ENCODE measurements around the gene ETDB. TPM values are rescaled to one million over a fixed set of nuclear protein-coding genes. Genes with fewer than 3 reads are reported as not detected.
"Not testable (repeated sequence)": the region's sequence is repeated elsewhere in the genome, so short reads cannot be mapped to it uniquely, and the experiment has no call there.

ETDB gene
- total and polyA plus RNA-seq, 2 of the 4 experiments (the other 2 are of a cell fraction): not detected

GRCh38 chrX:135126145-135126544 is 5.8 kb upstream of the ETDB start:
- H4K20me1 ChIP-seq (ENCODE audit: insufficient read depth, low read length); H2BK20ac ChIP-seq (ENCODE audit: low read depth, low read length); H3K27me3 ChIP-seq (ENCODE audit: control insufficient read depth, insufficient read depth, low read length); H3K9me3 ChIP-seq (ENCODE audit: control insufficient read depth, insufficient read depth, low read length); POLR2A ChIA-PET (ENCODE audit: unreplicated experiment); ATAC-seq (ENCODE audit: low read depth); H2BK5ac ChIP-seq (ENCODE audit: low read depth, low read length, poor library complexity, severe bottlenecking); DNase-seq; H3K4me1 ChIP-seq (ENCODE audit: control insufficient read depth, insufficient read depth, low read length); H2AK5ac ChIP-seq (ENCODE audit: low read depth, low read length); in situ Hi-C loops (cut with MboI; ENCODE audit: low sequenced_read_pairs); BruUV-seq (replicated peaks); H3K36me3 ChIP-seq (ENCODE audit: control insufficient read depth, insufficient read depth, low read length); H3K23ac ChIP-seq (ENCODE audit: low read depth, low read length); H3K9me1 ChIP-seq (ENCODE audit: insufficient read depth, low read length); H3K4ac ChIP-seq (ENCODE audit: low read depth, low read length); H2BK120ac ChIP-seq (ENCODE audit: low read depth, low read length); H3K14ac ChIP-seq (replicated peaks; ENCODE audit: low read depth, low read length); H3K4me2 ChIP-seq (ENCODE audit: low read depth, low read length); H3K27ac ChIP-seq (ENCODE audit: insufficient read depth, low read length); H2AK9ac ChIP-seq (replicated peaks; ENCODE audit: low read depth, low read length, poor library complexity); H4K5ac ChIP-seq (ENCODE audit: low read depth, low read length); H4K91ac ChIP-seq (ENCODE audit: insufficient read depth, low read depth, low read length); H2BK15ac ChIP-seq (ENCODE audit: low read depth, low read length); CTCF ChIA-PET; H4K8ac ChIP-seq (ENCODE audit: low read depth in 2 of 2, low read length in 2 of 2); H3K18ac ChIP-seq (ENCODE audit: low read depth, low read length); dilution Hi-C loops (cut with HindIII; ENCODE audit: low sequenced_read_pairs, unreplicated experiment); H3K9ac ChIP-seq (ENCODE audit: low read depth, low read length); H3K56ac ChIP-seq (ENCODE audit: extremely low read depth, insufficient read depth, low read length); H3K4me3 ChIP-seq (ENCODE audit: insufficient read depth, low read depth, low read length); H3K79me1 ChIP-seq (ENCODE audit: low read depth in 1 of 2, low read length in 2 of 2); H2AFZ ChIP-seq (replicated peaks; ENCODE audit: low read length, poor library complexity); intact Hi-C loops (cut with micrococcal nuclease): not testable (repeated sequence)
- no CpG with 5 or more reads among the region's 6 CpGs for WGBS, 2 experiments (ENCODE audit: extremely low coverage in 2 of 2, insufficient read length in 1 of 2)

- H4K20me1 ChIP-seq (ENCODE audit: insufficient read depth, low read length); H3K14ac ChIP-seq (replicated peaks; ENCODE audit: low read depth, low read length); H2AK9ac ChIP-seq (replicated peaks; ENCODE audit: low read depth, low read length, poor library complexity); H3K4me2 ChIP-seq (ENCODE audit: low read depth, low read length); H3K56ac ChIP-seq (ENCODE audit: extremely low read depth, insufficient read depth, low read length); H2BK5ac ChIP-seq (ENCODE audit: low read depth, low read length, poor library complexity, severe bottlenecking); H3K9me3 ChIP-seq (ENCODE audit: control insufficient read depth, insufficient read depth, low read length); DNase-seq; H2BK20ac ChIP-seq (ENCODE audit: low read depth, low read length); H3K4ac ChIP-seq (ENCODE audit: low read depth, low read length); H3K27ac ChIP-seq (ENCODE audit: insufficient read depth, low read length); intact Hi-C loops (cut with micrococcal nuclease); H4K91ac ChIP-seq (ENCODE audit: insufficient read depth, low read depth, low read length); dilution Hi-C loops (cut with HindIII; ENCODE audit: low sequenced_read_pairs, unreplicated experiment); H3K4me1 ChIP-seq (ENCODE audit: control insufficient read depth, insufficient read depth, low read length); H2BK15ac ChIP-seq (ENCODE audit: low read depth, low read length); H4K8ac ChIP-seq (ENCODE audit: low read depth in 2 of 2, low read length in 2 of 2); H3K79me1 ChIP-seq (ENCODE audit: low read depth in 1 of 2, low read length in 2 of 2); BruUV-seq (replicated peaks); in situ Hi-C loops (cut with MboI; ENCODE audit: low sequenced_read_pairs); H3K23ac ChIP-seq (ENCODE audit: low read depth, low read length); POLR2A ChIA-PET (ENCODE audit: unreplicated experiment); H2AK5ac ChIP-seq (ENCODE audit: low read depth, low read length); H4K5ac ChIP-seq (ENCODE audit: low read depth, low read length); H3K18ac ChIP-seq (ENCODE audit: low read depth, low read length); H3K36me3 ChIP-seq (ENCODE audit: control insufficient read depth, insufficient read depth, low read length); H2AFZ ChIP-seq (replicated peaks; ENCODE audit: low read length, poor library complexity); ATAC-seq (ENCODE audit: low read depth); H3K9ac ChIP-seq (ENCODE audit: low read depth, low read length); H3K27me3 ChIP-seq (ENCODE audit: control insufficient read depth, insufficient read depth, low read length); H2BK120ac ChIP-seq (ENCODE audit: low read depth, low read length); H3K9me1 ChIP-seq (ENCODE audit: insufficient read depth, low read length); CTCF ChIA-PET; H3K4me3 ChIP-seq (ENCODE audit: insufficient read depth, low read depth, low read length): not testable (repeated sequence)
- no CpG with 5 or more reads among the region's 2 CpGs for WGBS, 2 experiments (ENCODE audit: extremely low coverage in 2 of 2, insufficient read length in 1 of 2)
These were observed 4.3 kb downstream of the ETDB start for GRCh38 chrX:135116064-135116463.

All from IMR-90 (cell line).